ENCODE measurements around the gene BTBD18.
"Not testable (repeated sequence)": the region's sequence is repeated elsewhere in the genome, so short reads cannot be mapped to it uniquely, and the experiment has no call there.

Gene BTBD18

DNA sequence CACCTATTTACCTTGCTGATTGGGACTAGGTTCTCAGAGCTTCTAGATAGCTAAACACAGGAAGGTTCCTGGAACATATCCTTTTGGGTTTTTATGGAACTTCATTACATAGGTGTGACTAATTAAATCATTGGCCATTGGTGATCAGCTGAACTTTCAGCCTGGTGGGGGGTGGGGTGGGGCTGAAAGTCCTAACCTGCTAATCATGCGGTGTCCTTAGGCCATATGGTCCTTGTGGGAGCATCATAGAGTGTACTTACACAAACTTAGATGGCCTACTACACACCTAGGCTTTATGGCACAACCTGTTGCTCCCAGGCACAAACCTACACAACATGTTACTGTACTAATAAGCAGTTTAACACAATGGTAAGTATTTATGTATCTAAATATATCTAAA, 19.0 kb downstream of the BTBD18 start:
- DNase-seq (ENCODE audit: low read depth): no peak

DNA sequence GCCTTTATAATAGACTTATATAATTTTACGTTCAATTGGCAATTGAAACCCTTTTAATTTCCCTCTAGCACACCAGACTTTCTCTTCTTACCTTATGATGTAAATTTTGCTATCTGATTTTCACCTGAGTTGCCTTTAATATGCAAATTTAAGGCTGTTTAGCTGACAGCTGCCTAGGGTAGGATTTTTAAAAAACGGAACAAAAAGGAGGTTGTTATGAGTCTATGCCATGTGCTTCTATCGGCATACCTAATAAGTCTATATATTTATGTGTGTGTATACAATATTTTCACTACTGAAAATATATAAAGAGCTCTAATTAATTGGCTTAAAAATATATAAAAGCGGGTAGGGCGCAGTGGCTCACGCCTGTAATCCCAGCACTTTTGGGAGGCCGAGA, 22.1 kb downstream of the BTBD18 start:
- no peak for DNase-seq (ENCODE audit: low read depth)

DNA sequence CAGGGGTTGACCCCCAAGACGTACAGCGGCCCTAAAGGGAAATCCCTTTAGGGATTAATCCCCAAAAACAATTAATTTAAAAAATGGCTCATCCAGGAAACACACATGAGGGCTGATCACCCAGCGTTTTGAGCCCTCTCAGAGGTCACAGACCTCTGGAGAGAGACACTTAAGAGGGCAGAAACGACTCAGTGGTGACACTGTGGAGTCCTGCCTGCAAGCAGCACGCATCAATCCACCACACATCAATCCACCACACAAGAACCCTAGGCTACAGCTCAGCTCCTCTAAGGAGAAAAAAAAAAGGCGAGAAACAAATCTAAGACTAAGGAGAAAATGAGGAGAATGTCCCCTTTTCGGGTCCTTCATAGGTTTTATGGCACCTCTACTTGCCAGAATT, 22.8 kb downstream of the BTBD18 start:
- no peak for DNase-seq (ENCODE audit: low read depth)

DNA sequence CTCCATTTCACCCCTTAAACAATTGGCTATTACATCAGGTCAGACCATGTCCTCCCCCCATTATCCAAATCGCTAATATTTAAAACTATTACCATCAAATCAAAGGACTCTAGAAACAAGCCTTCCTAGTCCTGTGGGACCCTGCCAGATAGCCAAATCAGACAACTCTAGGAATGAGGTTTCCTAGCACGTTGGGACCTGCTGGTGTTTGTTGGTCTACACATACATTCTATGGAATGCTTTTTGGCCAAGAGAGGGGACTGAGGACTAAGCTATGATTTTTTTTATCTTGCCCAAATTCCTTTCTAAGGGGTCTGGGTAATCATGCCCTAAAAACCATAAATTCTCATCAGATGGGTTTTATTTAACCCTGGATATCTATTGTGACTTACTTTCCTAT, 24.4 kb downstream of the BTBD18 start:
- no peak for DNase-seq (ENCODE audit: low read depth)

DNA sequence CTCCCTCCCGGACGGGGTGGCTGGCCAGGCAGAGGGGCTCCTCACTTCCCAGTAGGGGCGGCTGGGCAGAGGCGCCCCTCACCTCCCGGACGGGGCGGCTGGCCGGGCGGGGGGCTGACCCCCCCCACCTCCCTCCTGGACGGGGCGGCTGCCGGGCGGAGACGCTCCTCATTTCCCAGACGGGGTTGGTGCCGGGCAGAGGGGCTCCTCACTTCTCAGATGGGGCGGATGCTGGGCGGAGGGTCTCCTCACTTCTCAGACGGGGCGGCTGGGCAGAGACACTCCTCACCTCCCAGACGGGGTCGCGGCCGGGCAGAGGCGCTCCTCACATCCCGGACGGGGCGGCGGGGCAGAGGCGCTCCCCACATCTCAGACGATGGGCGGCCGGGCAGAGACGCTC, 34.9 kb downstream of the BTBD18 start:
- DNase-seq (ENCODE audit: low read depth): not testable (repeated sequence)

DNA sequence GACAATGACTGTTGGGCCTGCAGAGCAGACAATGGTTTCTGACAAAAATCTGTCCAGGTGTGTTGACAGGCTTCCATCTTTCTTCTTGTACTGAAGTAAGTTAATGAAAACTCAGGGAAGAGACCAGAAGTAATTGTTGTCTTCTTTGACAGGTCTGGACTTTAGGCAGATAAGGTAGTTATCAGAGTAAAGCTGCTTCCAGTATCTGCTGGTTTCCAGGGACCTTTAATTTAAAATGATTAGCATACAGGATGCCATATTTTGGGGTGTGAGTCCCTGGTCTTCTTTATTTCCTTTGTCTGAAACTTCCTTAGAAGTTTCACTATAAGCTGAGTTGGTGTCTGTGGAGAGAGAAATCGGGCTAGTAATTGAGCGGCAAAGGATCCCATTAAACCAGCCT, 37.8 kb downstream of the BTBD18 start:
- no peak for DNase-seq (ENCODE audit: low read depth)

DNA sequence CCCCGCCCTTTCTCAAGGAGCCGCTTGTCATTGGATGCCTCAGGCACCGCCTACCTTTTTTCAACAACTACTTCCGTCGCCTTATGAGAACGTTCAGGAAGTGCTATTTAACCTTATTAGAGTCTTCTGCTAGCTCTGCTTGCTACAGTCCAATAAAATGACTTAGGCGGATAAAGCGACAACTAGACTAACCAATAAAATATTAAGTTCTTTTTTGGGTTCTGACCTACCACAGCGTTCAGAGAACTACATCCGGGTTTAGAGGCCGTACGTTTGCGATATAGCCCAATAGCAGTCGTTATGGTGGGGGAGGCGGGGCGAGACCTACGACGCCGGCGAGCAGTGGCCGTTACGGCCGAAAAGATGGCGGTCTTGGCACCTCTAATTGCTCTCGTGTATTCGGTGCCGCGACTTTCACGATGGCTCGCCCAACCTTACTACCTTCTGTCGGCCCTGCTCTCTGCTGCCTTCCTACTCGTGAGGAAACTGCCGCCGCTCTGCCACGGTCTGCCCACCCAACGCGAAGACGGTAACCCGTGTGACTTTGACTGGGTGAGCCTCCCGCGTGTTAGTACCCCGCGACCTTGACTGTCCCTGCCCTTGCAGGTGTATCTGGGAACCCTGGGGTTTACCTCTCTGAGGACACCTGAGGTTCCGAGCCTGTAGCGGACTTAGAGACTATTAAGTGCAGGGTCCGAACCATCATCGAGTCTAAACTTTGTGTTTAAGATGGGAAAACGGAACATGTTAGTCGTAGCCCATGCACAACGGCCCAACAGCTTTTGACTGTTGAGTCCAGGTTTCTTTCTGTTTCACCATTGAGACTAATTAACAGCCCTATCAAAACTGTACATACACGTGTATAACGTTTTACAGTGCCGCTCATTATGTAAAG, 39.1 kb downstream of the BTBD18 start, which contains the start of gene TMX2:
TMX2 (plus strand) TSS at position 338 of the 895 bp plus-strand sequence; CDS start at position 364, 26 bp downstream.
- DNase-seq (ENCODE audit: low read depth): peak; percentile 100

DNA sequence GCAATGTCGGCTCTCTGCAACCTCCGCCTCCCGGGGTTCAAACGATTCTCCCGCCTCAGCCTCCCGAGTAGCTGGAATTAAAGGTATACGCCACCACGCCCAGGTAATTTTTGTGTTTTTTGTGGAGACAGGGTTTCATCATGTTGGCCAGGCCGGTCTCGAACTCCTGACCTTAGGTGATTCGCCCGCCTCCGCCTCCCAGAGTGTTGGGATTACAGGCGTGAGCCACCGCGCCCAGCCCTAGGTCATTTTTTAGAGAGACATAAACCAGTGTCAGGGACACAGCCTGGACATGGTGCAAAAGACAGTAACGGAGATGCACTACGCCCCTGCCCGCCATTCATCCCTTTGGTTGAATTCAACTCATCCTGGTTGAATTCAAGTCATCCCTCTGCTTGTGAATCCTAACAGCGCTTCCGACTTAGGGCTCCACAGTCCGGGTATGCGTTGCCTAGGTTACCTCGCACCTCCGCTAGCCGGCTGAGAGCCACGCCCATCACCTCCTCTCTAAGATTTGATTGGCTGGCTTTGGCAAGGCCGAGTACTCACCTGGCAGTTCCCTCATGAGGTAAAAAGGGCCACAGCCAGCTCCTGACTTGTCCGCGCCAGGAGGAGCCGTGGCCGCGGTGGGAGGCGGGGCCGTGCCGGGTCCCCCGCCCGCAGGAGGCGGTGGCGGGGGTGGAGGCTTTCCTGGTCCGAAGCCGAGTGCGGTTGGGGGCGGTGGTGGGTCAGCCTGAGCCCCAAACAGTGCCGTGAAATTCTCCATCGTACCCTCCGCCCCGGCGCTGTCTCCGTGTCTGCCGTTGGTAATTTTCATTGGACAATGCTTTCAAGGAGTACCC, 40.0 kb downstream of the BTBD18 start, which contains the start of gene MED19:
MED19 (minus strand) TSS at position 802 of the 842 bp plus-strand sequence; CDS start at position 766, 36 bp downstream.
- DNase-seq (ENCODE audit: low read depth): peak; percentile 78

DNA sequence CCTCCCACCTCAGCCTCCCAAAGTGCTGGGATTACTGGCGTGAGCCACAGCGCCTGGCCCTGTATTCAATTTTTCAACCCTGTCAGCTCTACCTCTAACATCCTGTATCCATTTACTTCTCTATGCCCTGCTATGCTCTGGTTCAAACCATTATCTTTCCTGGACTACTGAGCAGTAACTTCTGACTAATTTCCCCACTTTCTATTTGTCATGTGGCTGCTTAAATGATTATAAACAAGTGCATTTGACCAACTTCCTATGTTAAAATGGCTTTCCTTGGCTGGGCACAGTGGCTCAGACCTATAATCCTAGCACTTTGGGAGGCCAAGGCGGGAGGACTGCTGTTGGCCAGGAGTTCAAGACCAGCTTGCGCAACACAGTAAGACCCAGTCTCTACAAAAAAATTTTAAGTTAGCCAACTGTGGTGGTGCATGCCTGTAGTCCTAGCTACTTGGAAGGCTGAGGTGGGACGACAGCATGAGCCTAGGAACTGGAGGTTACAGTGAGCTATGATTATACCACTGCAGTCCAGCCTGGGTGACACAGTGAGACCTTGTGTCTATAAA, 41.7 kb downstream of the BTBD18 start:
- DNase-seq (ENCODE audit: low read depth): no peak

DNA sequence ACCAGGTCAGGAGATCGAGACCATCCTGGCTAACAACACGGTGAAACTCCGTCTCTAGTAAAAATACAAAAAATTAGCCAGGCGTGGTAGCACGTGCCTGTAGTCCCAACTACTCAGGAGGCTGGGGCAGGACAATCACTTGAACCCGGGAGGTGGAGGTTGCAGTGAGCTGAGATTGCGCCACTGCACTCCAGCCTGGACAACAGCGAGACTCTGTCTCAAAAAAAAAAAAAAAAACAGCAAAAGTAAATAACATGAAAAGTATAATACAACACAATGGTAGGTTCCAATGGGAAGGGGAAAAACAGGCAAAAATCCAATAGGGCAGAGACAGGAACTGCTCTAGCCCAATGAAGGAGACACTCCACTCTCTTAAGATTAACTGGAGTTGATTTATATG, 46.2 kb downstream of the BTBD18 start:
- peak; percentile 6 for DNase-seq (ENCODE audit: low read depth)

DNA sequence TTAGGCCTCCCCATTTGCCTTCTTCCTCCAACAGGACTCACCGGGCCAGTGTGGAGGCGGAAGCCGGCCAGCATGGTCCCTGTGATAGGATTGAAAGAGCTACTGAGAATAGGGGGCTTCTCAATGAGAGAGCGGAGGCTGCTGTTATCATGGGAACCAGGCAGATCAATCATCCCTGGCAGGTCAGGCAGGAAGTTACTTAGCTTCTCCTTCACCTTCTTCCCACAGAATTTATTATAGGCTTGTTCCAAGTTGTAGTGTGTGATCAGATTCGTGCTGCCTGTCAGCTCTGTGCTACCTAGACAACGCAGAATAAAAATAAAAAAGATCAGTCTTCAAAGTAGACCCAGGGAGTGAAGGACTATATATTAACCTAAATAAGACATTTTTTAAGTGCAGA, 46.7 kb downstream of the BTBD18 start:
- no peak for DNase-seq (ENCODE audit: low read depth)

DNA sequence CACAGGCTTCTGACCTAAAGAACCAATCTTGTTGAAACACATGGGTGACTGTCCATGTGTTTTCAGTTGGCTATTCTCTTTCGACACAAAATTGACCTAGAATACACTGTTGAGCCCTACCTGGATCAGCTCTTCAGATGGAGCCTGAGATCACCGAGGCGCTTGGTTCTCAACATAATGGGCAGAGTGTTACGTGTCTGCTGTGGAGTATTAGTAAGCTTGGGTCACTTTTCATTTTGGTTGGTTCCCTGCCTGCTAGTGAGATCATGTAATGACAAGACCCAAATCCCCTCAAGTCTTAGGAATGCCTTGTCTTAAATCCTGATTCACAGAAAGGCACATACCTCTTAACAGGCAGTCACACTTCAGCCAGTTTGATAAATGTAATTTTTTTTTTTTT, 48.3 kb downstream of the BTBD18 start:
- no peak for DNase-seq (ENCODE audit: low read depth)

DNA sequence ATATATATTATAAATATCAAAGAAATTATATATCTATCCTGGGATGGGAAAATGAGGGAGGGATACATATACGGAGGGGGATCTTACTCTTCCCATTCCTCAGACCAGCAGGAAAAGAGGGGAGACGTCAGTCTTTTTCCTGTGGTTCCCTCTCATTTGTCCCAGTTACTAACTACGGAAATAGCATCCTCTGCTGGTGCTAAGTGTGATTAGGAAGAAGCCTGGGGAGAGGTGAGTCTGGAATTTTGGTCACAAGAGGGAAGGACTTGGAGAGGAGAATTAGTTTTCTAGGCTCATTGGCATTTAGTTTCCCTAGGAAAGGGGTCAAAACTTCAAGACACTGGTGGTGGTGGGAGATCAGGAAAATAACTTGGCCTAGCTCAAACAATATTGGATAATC, 51.2 kb downstream of the BTBD18 start:
- no peak for DNase-seq (ENCODE audit: low read depth)

DNA sequence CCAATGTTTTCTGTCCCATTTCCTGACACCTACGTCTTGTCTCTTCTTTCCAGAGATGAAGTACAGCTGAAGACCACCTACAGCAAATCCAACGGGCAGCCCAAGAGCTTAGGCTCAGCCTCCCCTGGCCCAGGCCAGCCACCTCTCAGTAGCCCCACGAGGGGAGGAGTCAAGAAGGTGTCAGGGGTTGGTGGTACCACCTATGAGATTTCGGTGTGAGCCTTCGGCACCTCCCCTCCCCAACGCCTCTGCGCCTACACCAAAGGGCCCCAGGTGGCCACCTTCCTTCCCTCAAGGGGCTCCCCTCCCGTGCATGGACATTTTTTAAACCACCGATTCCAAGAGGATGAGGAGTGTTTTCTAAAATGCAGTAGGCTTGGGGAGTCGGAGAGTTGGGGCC, 51.8 kb downstream of the BTBD18 start:
- DNase-seq (ENCODE audit: low read depth): no peak

DNA sequence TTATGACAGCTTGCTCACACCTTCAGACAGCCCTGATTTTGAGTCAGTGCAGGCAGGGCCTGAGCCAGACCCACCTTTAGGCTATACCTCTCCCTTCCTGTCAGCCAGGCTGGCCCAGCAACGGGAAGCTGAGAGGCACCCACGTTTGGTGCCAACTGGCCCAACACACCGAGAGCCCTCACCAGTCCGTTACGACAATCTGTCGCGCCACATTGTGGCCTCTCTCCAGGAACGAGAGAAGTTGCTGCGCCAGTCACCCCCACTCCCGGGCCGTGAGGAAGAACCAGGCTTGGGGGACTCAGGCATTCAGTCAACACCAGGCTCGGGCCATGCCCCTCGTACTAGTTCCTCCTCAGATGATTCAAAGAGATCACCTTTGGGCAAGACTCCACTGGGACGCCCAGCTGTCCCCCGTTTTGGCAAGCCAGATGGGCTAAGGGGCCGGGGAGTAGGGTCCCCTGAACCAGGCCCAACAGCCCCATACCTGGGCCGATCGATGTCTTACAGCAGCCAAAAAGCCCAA, 52.7 kb downstream of the BTBD18 start:
- DNase-seq (ENCODE audit: low read depth): no peak
